PFSK-1 (cell line): ENCODE results near the gene OR8B3.

ENCODE experiments used
- FOXP2 ChIP-seq: optimal IDR thresholded peaks from 2 replicates; pipeline ENCODE3; 2011; ENCODE audit warnings: borderline replicate concordance, control low read depth, inconsistent platforms; ENCODE audit not compliant: insufficient read depth; ENCODE audit errors: extremely low read length, extremely low read depth
- POLR2AphosphoS5 ChIP-seq: IDR thresholded peaks from 2 replicates; pipeline ENCODE4 v1.6.1; 2012; ENCODE audit warnings: low read depth, mild to moderate bottlenecking, control low read depth, low read length, moderate library complexity
- SIN3A ChIP-seq: IDR thresholded peaks from 2 replicates; pipeline ENCODE4 v1.6.1; 2012; ENCODE audit warnings: mild to moderate bottlenecking, low read length, moderate library complexity, borderline replicate concordance; ENCODE audit not compliant: insufficient read depth
- TAF1 ChIP-seq: IDR thresholded peaks from 2 replicates; pipeline ENCODE4 v1.6.1; 2012; ENCODE audit warnings: low read length, control low read depth, borderline replicate concordance; ENCODE audit not compliant: insufficient read depth
- TF ChIP-seq, protein P1 (sequence below), 2 experiments: IDR thresholded peaks; 2 replicates each; pipeline versions ENCODE4 v1.6.1 to v1.8.0; 2011 to 2012; ENCODE audit warnings: low read depth in 2 of 2, low read length in 2 of 2, control low read depth in 1 of 2, inconsistent platforms in 1 of 2, mild to moderate bottlenecking in 1 of 2, moderate library complexity in 1 of 2; ENCODE audit not compliant: insufficient read depth in 1 of 2

DNA sequence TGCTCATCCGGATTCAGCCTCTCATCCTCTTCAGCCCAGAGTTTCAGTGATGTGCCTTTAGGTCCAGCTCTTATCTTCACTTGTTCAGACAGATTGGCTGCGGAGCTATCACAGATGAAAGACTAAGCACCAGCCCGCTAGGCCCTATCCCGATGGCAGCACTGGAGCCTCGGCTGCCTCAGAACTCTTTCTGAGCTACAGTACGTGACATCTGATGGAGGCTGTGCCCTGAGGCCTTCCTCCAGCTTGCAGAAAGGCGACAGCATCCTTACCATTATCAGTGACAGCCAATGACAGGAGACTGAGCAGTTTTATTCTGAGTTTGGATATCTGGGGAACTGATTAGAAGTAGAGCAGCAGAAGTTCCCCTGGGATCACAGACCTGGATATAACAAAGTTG lies 42.7 kb upstream of the OR8B3 start:
- TF ChIP-seq SIN3A (no peak), TAF1 (no peak), FOXP2 (no peak), POLR2AphosphoS5 (no peak)
- TF ChIP-seq, protein P1, sequence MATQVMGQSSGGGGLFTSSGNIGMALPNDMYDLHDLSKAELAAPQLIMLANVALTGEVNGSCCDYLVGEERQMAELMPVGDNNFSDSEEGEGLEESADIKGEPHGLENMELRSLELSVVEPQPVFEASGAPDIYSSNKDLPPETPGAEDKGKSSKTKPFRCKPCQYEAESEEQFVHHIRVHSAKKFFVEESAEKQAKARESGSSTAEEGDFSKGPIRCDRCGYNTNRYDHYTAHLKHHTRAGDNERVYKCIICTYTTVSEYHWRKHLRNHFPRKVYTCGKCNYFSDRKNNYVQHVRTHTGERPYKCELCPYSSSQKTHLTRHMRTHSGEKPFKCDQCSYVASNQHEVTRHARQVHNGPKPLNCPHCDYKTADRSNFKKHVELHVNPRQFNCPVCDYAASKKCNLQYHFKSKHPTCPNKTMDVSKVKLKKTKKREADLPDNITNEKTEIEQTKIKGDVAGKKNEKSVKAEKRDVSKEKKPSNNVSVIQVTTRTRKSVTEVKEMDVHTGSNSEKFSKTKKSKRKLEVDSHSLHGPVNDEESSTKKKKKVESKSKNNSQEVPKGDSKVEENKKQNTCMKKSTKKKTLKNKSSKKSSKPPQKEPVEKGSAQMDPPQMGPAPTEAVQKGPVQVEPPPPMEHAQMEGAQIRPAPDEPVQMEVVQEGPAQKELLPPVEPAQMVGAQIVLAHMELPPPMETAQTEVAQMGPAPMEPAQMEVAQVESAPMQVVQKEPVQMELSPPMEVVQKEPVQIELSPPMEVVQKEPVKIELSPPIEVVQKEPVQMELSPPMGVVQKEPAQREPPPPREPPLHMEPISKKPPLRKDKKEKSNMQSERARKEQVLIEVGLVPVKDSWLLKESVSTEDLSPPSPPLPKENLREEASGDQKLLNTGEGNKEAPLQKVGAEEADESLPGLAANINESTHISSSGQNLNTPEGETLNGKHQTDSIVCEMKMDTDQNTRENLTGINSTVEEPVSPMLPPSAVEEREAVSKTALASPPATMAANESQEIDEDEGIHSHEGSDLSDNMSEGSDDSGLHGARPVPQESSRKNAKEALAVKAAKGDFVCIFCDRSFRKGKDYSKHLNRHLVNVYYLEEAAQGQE (IDR thresholded peaks at IDR 0.05; ENCODE audit: insufficient read depth in 1 of 2, low read depth in 2 of 2, low read length in 2 of 2): no peak
